HEK293 (cell line): ENCODE data around the gene KIF1A.

Source experiments
- CTCF ChIA-PET: fragments of 350-600 bp; formaldehyde crosslinking; extraction: SDS; loops from one replicate; lab custom pipeline; 2021; ENCODE audit warnings: antibody characterized with exemption; lab: Yijun Ruan, JAX
- POLR2A ChIA-PET: fragments of 300-600 bp; formaldehyde crosslinking; extraction: SDS; loops from one replicate; lab custom pipeline; 2020; ENCODE audit warnings: antibody characterized with exemption, inconsistent platforms; lab: Yijun Ruan, JAX
- H3K27ac ChIP-seq: fragments of 200-500 bp; sonication (Bioruptor generic); 2 replicates; pipeline ENCODE4 v1.5.1; 2014; ENCODE audit warnings: low read depth, low read length, control low read depth, inconsistent platforms; ENCODE audit errors: extremely low read depth
- H3K36me3 ChIP-seq, 2 experiments: fragments of 200-500 bp in 1 of 2; sonication (Bioruptor generic) in 1 of 2; 1 replicate in 1 of 2; 2 replicates in 1 of 2; pipeline ENCODE4 v1.5.1; 2014 to 2017; ENCODE audit warnings: inconsistent platforms in 2 of 2, low read length in 2 of 2; ENCODE audit not compliant: control insufficient read depth in 2 of 2, insufficient read depth in 1 of 2
- H3K4me1 ChIP-seq: fragments of 200-500 bp; sonication (Bioruptor generic); 2 replicates; pipeline ENCODE4 v1.5.1; 2014; ENCODE audit warnings: mild to moderate bottlenecking, low read length, inconsistent platforms; ENCODE audit not compliant: control insufficient read depth, insufficient read depth
- H3K4me3 ChIP-seq: 2 replicates; pipeline ENCODE4 v1.5.1; 2011; ENCODE audit warnings: low read depth, mild to moderate bottlenecking, control low read depth, low read length, moderate library complexity
- H3K9me3 ChIP-seq: fragments of 200-500 bp; sonication (Bioruptor generic); 2 replicates; pipeline ENCODE4 v1.5.1; 2014; ENCODE audit warnings: low read depth, low read length, inconsistent platforms; ENCODE audit not compliant: control insufficient read depth, insufficient read depth
- PRDM1 ChIP-seq: fragments of 450-650 bp; formaldehyde crosslinking; IDR thresholded peaks from 2 replicates; pipeline ENCODE4; 2016; ENCODE audit warnings: missing biosample characterization, missing genetic modification characterization
- TSHZ1 ChIP-seq: fragments of 450-650 bp; formaldehyde crosslinking; IDR thresholded peaks from 2 replicates; pipeline ENCODE4 v1.5.1; 2016; ENCODE audit warnings: missing biosample characterization, missing genetic modification characterization, borderline replicate concordance
- ZBTB11 ChIP-seq: fragments of 450-650 bp; formaldehyde crosslinking; conservative IDR thresholded peaks from 2 replicates; pipeline ENCODE4 v1.5.1; 2016; ENCODE audit warnings: low read depth, missing biosample characterization, missing genetic modification characterization
- ZNF138 ChIP-seq: fragments of 450-650 bp; formaldehyde crosslinking; IDR thresholded peaks from 2 replicates; pipeline ENCODE4 v1.5.1; 2016; ENCODE audit warnings: missing biosample characterization, missing genetic modification characterization, borderline replicate concordance
- ZNF140 ChIP-seq: fragments of 450-650 bp; formaldehyde crosslinking; IDR thresholded peaks from 2 replicates; pipeline ENCODE4 v1.5.1; 2016; ENCODE audit warnings: missing biosample characterization, missing genetic modification characterization
- ZNF157 ChIP-seq: fragments of 450-650 bp; formaldehyde crosslinking; IDR thresholded peaks from 2 replicates; pipeline ENCODE4 v1.5.1; 2016; ENCODE audit warnings: missing biosample characterization, missing genetic modification characterization
- ZNF202 ChIP-seq: fragments of 450-650 bp; formaldehyde crosslinking; IDR thresholded peaks from 2 replicates; pipeline ENCODE4 v1.5.1; 2016; ENCODE audit warnings: missing biosample characterization, missing genetic modification characterization, borderline replicate concordance
- ZNF223 ChIP-seq: fragments of 450-650 bp; formaldehyde crosslinking; IDR thresholded peaks from 2 replicates; pipeline ENCODE4 v1.5.1; 2016; ENCODE audit warnings: missing biosample characterization, missing genetic modification characterization
- ZNF26 ChIP-seq: fragments of 450-650 bp; formaldehyde crosslinking; IDR thresholded peaks from 2 replicates; pipeline ENCODE4 v1.5.1; 2016; ENCODE audit warnings: missing biosample characterization, missing genetic modification characterization
- ZNF280C ChIP-seq: fragments of 450-650 bp; formaldehyde crosslinking; IDR thresholded peaks from 2 replicates; pipeline ENCODE4 v1.5.1; 2016; ENCODE audit warnings: missing biosample characterization, missing genetic modification characterization
- ZNF324 ChIP-seq: fragments of 450-650 bp; formaldehyde crosslinking; IDR thresholded peaks from 2 replicates; pipeline ENCODE4 v1.5.1; 2016; ENCODE audit warnings: missing biosample characterization, missing genetic modification characterization
- ZNF362 ChIP-seq: fragments of 450-650 bp; formaldehyde crosslinking; IDR thresholded peaks from 2 replicates; pipeline ENCODE4 v1.5.1; 2016; ENCODE audit warnings: missing biosample characterization, missing genetic modification characterization
- ZNF433 ChIP-seq: fragments of 450-650 bp; formaldehyde crosslinking; IDR thresholded peaks from 2 replicates; pipeline ENCODE4 v1.5.1; 2016; ENCODE audit warnings: missing biosample characterization, missing genetic modification characterization, low read depth
- ZNF48 ChIP-seq: fragments of 450-650 bp; formaldehyde crosslinking; IDR thresholded peaks from 2 replicates; pipeline ENCODE4 v1.5.1; 2016; ENCODE audit warnings: missing biosample characterization, missing genetic modification characterization
- ZNF544 ChIP-seq: fragments of 450-650 bp; formaldehyde crosslinking; IDR thresholded peaks from 2 replicates; pipeline ENCODE4 v1.5.0; 2017; ENCODE audit warnings: missing biosample characterization, missing genetic modification characterization
- ZNF571 ChIP-seq: fragments of 450-650 bp; formaldehyde crosslinking; IDR thresholded peaks from 2 replicates; pipeline ENCODE4 v1.5.0; 2017; ENCODE audit warnings: missing biosample characterization, missing genetic modification characterization
- ZNF580 ChIP-seq: fragments of 450-650 bp; formaldehyde crosslinking; IDR thresholded peaks from 2 replicates; pipeline ENCODE4 v1.5.1; 2016; ENCODE audit warnings: missing biosample characterization, missing genetic modification characterization
- ZNF624 ChIP-seq: fragments of 450-650 bp; formaldehyde crosslinking; IDR thresholded peaks from 2 replicates; pipeline ENCODE4 v1.5.1; 2017; ENCODE audit warnings: missing biosample characterization, missing genetic modification characterization
- ZNF626 ChIP-seq: fragments of 450-650 bp; sonication (Bioruptor Pico); formaldehyde crosslinking; IDR thresholded peaks from 2 replicates; pipeline ENCODE4 v1.5.1; 2018; ENCODE audit warnings: missing biosample characterization, missing genetic modification characterization, inconsistent platforms
- ZNF670 ChIP-seq: fragments of 450-650 bp; formaldehyde crosslinking; IDR thresholded peaks from 2 replicates; pipeline ENCODE4 v1.5.1; 2016; ENCODE audit warnings: missing biosample characterization, missing genetic modification characterization, low read depth
- ZNF677 ChIP-seq: fragments of 450-650 bp; IDR thresholded peaks from 2 replicates; pipeline ENCODE4 v1.5.0; 2018; ENCODE audit warnings: missing biosample characterization, mild to moderate bottlenecking, missing genetic modification characterization, moderate library complexity
- ZNF707 ChIP-seq: fragments of 450-650 bp; formaldehyde crosslinking; IDR thresholded peaks from 2 replicates; pipeline ENCODE4 v1.5.1; 2016; ENCODE audit warnings: missing biosample characterization, missing genetic modification characterization
- ZNF747 ChIP-seq: fragments of 450-650 bp; formaldehyde crosslinking; IDR thresholded peaks from 2 replicates; pipeline ENCODE4 v1.5.1; 2016; ENCODE audit warnings: missing biosample characterization, missing genetic modification characterization

KIF1A gene

GRCh38 chr2:240760576-240761246 is 59.3 kb downstream of the KIF1A start (continued):
- TF ChIP-seq ZNF138: no peak
- no peak for TF ChIP-seq ZNF223 (tag by site-specific recombination)
- TF ChIP-seq ZNF677 (tag by site-specific recombination): no peak
- no peak for TF ChIP-seq ZNF140 (tag by site-specific recombination)
- no peak for TF ChIP-seq ZNF48 (tag by site-specific recombination)
- TF ChIP-seq ZNF580 (tag by site-specific recombination): no peak

- POLR2A ChIA-PET: no interaction called here
- CTCF ChIA-PET: no interaction called here
- Histone ChIP-seq H3K9me3 (no peaks in the 10 kb centered on the region), H3K36me3 (peaks cover 3 to 60% of the 10 kb centered on the region in 2 experiments; a peak in 2 of 3 replicates), H3K27ac (no peak overlapping the region), H3K4me1 (no peaks in the 10 kb centered on the region), H3K4me3 (no peak overlapping the region)
- TF ChIP-seq ZNF626 (tag by site-specific recombination): no peak
- no peak for TF ChIP-seq ZNF670 (tag by site-specific recombination)
- no peak for TF ChIP-seq ZNF544 (tag by site-specific recombination)
- TF ChIP-seq ZNF26 (tag by site-specific recombination): no peak
- TF ChIP-seq ZNF624 (tag by site-specific recombination): no peak
- TF ChIP-seq ZNF747: no peak
- no peak for TF ChIP-seq ZNF202
- TF ChIP-seq ZNF433: no peak
- TF ChIP-seq ZNF677 (tag by site-specific recombination): no peak
- TF ChIP-seq ZBTB11 (tag by site-specific recombination): no peak
- TF ChIP-seq ZNF362 (tag by site-specific recombination): no peak
- no peak for TF ChIP-seq ZNF324 (tag by site-specific recombination)
- TF ChIP-seq PRDM1 (tag by site-specific recombination): no peak
- no peak for TF ChIP-seq TSHZ1
- no peak for TF ChIP-seq ZNF707 (tag by site-specific recombination)
- TF ChIP-seq ZNF280C (tag by site-specific recombination): no peak
- TF ChIP-seq ZNF157 (tag by site-specific recombination): no peak
- TF ChIP-seq ZNF571: no peak
These were observed 59.9 kb downstream of the KIF1A start for GRCh38 chr2:240760121-240760520.
